Measurements from ENCODE around the gene MRPL16. TPM values are rescaled to one million over a fixed set of nuclear protein-coding genes. Genes with fewer than 3 reads are reported as not detected.
"Not testable (repeated sequence)": the region's sequence is repeated elsewhere in the genome, so short reads cannot be mapped to it uniquely, and the experiment has no call there.

The MRPL16 gene
- total RNA-seq, 2 experiments from 2014 or later = 22.8 to 24.6 TPM

DNA sequence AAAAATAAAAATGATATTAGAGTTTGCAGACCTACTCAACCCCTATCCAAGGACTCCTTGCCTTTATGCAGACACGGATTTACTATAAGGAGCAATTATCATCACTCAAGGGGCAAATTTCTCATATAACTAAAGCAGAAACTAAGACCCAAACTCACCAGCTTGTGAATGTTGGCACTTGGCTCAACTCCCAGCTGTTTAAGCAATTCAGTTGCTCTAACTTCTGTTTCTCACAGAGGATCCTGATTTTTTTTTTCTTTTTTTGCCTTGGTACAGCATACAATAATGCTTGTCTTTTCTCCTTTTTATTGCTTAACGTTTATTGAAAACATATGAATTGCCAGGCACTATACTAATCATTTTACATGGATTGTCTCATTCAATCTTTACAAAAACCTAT, 44.3 kb upstream of the MRPL16 start:
- no peaks in the 10 kb centered on the region for H3K27me3 ChIP-seq (ENCODE audit: control insufficient read depth in 1 of 2, insufficient read depth in 2 of 2, low read length in 2 of 2)
- Mint-ChIP-seq H3K4me1 (ENCODE audit: low read depth) (peaks cover 6% of the 10 kb centered on the region), H3K9me3 (no peaks in the 10 kb centered on the region), H3K4me3 (no peak overlapping the region), H3K27ac (no peak overlapping the region), H3K36me3 (ENCODE audit: low read depth) (no peaks in the 10 kb centered on the region), H3K27me3 (no peaks in the 10 kb centered on the region)
- no peak for DNase-seq
- H3K27ac ChIP-seq (ENCODE audit: low read depth in 1 of 2, low read length in 2 of 2) = no peak overlapping the region
- H3K36me3 ChIP-seq (ENCODE audit: insufficient read depth, low read length) = no peaks in the 10 kb centered on the region
- no peak for ATAC-seq (ENCODE audit: poor library complexity)
- ChIA-PET CTCF (no interaction called here), POLR2A (no interaction called here)
- H3K9me3 ChIP-seq (ENCODE audit: control insufficient read depth in 1 of 2, insufficient read depth in 1 of 2, low read length in 2 of 2) = no peaks in the 10 kb centered on the region
- TF ChIP-seq, protein P1, sequence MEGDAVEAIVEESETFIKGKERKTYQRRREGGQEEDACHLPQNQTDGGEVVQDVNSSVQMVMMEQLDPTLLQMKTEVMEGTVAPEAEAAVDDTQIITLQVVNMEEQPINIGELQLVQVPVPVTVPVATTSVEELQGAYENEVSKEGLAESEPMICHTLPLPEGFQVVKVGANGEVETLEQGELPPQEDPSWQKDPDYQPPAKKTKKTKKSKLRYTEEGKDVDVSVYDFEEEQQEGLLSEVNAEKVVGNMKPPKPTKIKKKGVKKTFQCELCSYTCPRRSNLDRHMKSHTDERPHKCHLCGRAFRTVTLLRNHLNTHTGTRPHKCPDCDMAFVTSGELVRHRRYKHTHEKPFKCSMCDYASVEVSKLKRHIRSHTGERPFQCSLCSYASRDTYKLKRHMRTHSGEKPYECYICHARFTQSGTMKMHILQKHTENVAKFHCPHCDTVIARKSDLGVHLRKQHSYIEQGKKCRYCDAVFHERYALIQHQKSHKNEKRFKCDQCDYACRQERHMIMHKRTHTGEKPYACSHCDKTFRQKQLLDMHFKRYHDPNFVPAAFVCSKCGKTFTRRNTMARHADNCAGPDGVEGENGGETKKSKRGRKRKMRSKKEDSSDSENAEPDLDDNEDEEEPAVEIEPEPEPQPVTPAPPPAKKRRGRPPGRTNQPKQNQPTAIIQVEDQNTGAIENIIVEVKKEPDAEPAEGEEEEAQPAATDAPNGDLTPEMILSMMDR (IDR thresholded peaks at IDR 0.05) = no peak
- H3K4me3 ChIP-seq (ENCODE audit: low read length) = no peak overlapping the region
- intact Hi-C loops (cut with DNase I, micrococcal nuclease) = no loop called here
- peaks cover 15% of the 10 kb centered on the region for H3K4me1 ChIP-seq (ENCODE audit: insufficient read depth, low read length)

DNA sequence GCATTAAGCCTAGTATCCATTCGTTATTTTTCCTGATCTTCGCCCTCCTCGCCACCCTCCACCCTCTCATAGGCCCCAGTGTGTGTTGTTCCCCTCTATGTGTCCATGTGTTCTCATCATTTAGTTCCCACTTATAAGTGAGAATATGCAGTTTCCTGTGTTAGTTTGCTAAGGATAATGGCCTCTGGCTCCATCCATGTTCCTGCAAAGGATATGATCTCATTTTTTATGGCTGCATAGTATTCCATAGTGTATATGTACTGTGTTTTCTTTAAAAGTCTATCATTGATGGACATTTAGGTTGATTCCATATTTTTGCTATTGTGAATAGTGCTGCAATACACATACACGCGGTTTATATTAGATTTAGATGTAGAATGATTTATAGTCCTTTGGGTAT, 40.8 kb upstream of the MRPL16 start:
- H3K36me3 Mint-ChIP-seq (ENCODE audit: low read depth); DNase-seq; H3K27me3 ChIP-seq (ENCODE audit: control insufficient read depth in 1 of 2, insufficient read depth in 2 of 2, low read length in 2 of 2); POLR2A ChIA-PET; H3K4me1 ChIP-seq (ENCODE audit: insufficient read depth, low read length); H3K27me3 Mint-ChIP-seq; CTCF ChIA-PET; H3K9me3 Mint-ChIP-seq; ATAC-seq (ENCODE audit: poor library complexity); H3K4me1 Mint-ChIP-seq (ENCODE audit: low read depth); H3K36me3 ChIP-seq (ENCODE audit: insufficient read depth, low read length); H3K4me3 ChIP-seq (ENCODE audit: low read length); H3K9me3 ChIP-seq (ENCODE audit: control insufficient read depth in 1 of 2, insufficient read depth in 1 of 2, low read length in 2 of 2); H3K27ac ChIP-seq (ENCODE audit: low read depth in 1 of 2, low read length in 2 of 2); intact Hi-C loops (cut with DNase I, micrococcal nuclease); H3K4me3 Mint-ChIP-seq; H3K27ac Mint-ChIP-seq: not testable (repeated sequence)

DNA sequence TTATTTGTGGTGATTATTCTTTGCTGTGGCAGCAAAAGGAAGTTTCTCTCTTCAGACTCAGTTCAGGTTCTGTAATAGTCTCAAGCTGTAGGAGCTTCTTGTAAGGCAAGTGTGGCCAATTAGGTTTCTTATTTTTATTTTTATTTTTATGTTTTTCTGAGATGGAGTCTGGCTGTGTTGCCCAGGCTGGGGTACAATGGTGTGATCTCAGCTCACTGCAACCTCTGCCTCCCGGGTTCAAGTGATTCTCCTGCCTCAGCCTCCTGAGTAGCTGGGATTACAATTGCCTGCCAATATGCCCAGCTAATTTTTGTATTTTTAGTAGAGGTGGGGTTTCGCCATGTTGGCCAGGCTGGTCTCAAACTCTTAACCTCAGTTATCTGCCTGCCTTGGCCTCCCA, 39.0 kb upstream of the MRPL16 start:
- H3K9me3 ChIP-seq (ENCODE audit: control insufficient read depth in 1 of 2, insufficient read depth in 1 of 2, low read length in 2 of 2); H3K27me3 Mint-ChIP-seq; ATAC-seq (ENCODE audit: poor library complexity); H3K4me3 Mint-ChIP-seq; H3K9me3 Mint-ChIP-seq; CTCF ChIA-PET; H3K4me1 ChIP-seq (ENCODE audit: insufficient read depth, low read length); H3K4me1 Mint-ChIP-seq (ENCODE audit: low read depth); H3K36me3 Mint-ChIP-seq (ENCODE audit: low read depth); H3K36me3 ChIP-seq (ENCODE audit: insufficient read depth, low read length); intact Hi-C loops (cut with DNase I, micrococcal nuclease); H3K27me3 ChIP-seq (ENCODE audit: control insufficient read depth in 1 of 2, insufficient read depth in 2 of 2, low read length in 2 of 2); POLR2A ChIA-PET; H3K27ac Mint-ChIP-seq; DNase-seq; H3K27ac ChIP-seq (ENCODE audit: low read depth in 1 of 2, low read length in 2 of 2); H3K4me3 ChIP-seq (ENCODE audit: low read length): not testable (repeated sequence)

DNA sequence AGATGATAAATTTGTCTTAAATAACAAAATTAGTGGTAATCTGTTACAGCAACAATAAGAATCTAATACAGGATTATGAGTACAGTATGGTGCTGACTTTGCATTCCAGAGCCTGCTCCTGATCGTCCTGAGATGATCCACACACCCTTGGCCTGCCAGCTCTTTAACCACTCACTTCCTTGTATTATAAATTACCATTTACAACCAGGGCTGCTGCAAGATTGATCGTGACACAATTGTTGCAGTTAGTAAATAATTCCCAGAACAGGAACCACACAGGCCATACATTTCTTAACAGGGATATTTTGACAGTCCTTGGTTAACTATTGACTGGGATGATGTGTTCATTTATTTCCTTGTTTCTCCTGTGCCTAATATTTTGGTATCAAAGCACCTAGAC, 38.6 kb upstream of the MRPL16 start:
- Histone ChIP-seq H3K9me3 (ENCODE audit: control insufficient read depth in 1 of 2, insufficient read depth in 1 of 2, low read length in 2 of 2) (no peaks in the 10 kb centered on the region), H3K27ac (ENCODE audit: low read depth in 1 of 2, low read length in 2 of 2) (no peak overlapping the region), H3K36me3 (ENCODE audit: insufficient read depth, low read length) (no peaks in the 10 kb centered on the region), H3K4me3 (ENCODE audit: low read length) (no peak overlapping the region), H3K4me1 (ENCODE audit: insufficient read depth, low read length) (no peaks in the 10 kb centered on the region), H3K27me3 (ENCODE audit: control insufficient read depth in 1 of 2, insufficient read depth in 2 of 2, low read length in 2 of 2) (no peaks in the 10 kb centered on the region)
- ATAC-seq (ENCODE audit: poor library complexity) = no peak
- intact Hi-C loops (cut with DNase I, micrococcal nuclease) = no loop called here
- no peaks in the 10 kb centered on the region for H3K36me3 Mint-ChIP-seq (ENCODE audit: low read depth)
- no peaks in the 10 kb centered on the region for H3K4me1 Mint-ChIP-seq (ENCODE audit: low read depth)
- TF ChIP-seq, protein P1 (IDR thresholded peaks at IDR 0.05) = no peak
- DNase-seq = no peak
- no peaks in the 10 kb centered on the region for H3K9me3 Mint-ChIP-seq
- no peak overlapping the region for H3K4me3 Mint-ChIP-seq
- H3K27ac Mint-ChIP-seq = no peak overlapping the region
- CTCF ChIA-PET = no interaction called here
- H3K27me3 Mint-ChIP-seq = no peaks in the 10 kb centered on the region
- POLR2A ChIA-PET = no interaction called here

DNA sequence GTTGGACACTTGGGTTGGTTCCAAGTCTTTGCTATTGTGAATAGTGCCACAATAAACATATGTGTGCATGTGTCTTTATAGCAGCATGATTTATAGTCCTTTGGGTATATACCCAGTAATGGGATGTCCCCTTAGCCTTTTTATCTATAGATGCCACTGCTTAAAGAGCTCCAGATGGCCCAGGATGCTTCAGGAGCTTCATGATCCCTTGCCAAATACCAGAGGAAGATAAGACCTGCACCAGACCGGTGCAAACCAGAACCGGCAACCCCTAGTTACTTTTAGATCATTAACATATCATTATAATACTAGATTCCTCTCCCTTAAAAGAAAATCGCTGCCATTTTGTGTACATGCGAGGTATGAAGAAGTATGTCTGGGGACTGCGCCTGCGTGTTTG, 37.9 kb upstream of the MRPL16 start:
- H3K27ac Mint-ChIP-seq; intact Hi-C loops (cut with DNase I, micrococcal nuclease); H3K36me3 Mint-ChIP-seq (ENCODE audit: low read depth); CTCF ChIA-PET; H3K4me1 ChIP-seq (ENCODE audit: insufficient read depth, low read length); H3K27me3 ChIP-seq (ENCODE audit: control insufficient read depth in 1 of 2, insufficient read depth in 2 of 2, low read length in 2 of 2); H3K27ac ChIP-seq (ENCODE audit: low read depth in 1 of 2, low read length in 2 of 2); H3K4me1 Mint-ChIP-seq (ENCODE audit: low read depth); H3K9me3 ChIP-seq (ENCODE audit: control insufficient read depth in 1 of 2, insufficient read depth in 1 of 2, low read length in 2 of 2); DNase-seq; ATAC-seq (ENCODE audit: poor library complexity); H3K27me3 Mint-ChIP-seq; H3K36me3 ChIP-seq (ENCODE audit: insufficient read depth, low read length); H3K9me3 Mint-ChIP-seq; POLR2A ChIA-PET; H3K4me3 Mint-ChIP-seq; H3K4me3 ChIP-seq (ENCODE audit: low read length): not testable (repeated sequence)
